B cell (primary cell): ENCODE data around the gene CD59. TPM values are rescaled to one million over a fixed set of nuclear protein-coding genes. Genes with fewer than 3 reads are reported as not detected.

Experiments
- ATAC-seq: fragments of 200-7000 bp; cut with Tn5 transposase; one replicate; pipeline ENCODE4 v1.10.0; 2021; ENCODE audit warnings: low read depth, mild to moderate bottlenecking, moderate number of reproducible peaks, moderate library complexity
- CTCF ChIA-PET: fragments of 350-600 bp; sonication (Branson Sonifier 250); formaldehyde crosslinking; loops from one replicate; lab custom pipeline; 2021; ENCODE audit warnings: antibody characterized with exemption, inconsistent platforms; lab: Charles Lee
- POLR2A ChIA-PET: fragments of 350-600 bp; sonication (Branson Sonifier 250); formaldehyde crosslinking; loops from one replicate; lab custom pipeline; 2021; ENCODE audit warnings: antibody characterized with exemption; lab: Charles Lee
- DNase-seq: peaks from one replicate; pipeline ENCODE4 v3.0.0; 2013
- H2AFZ ChIP-seq: 2 replicates; pipeline ENCODE4 v1.6.1; 2012; ENCODE audit warnings: mild to moderate bottlenecking, low read depth, low read length; ENCODE audit not compliant: insufficient read depth, poor library complexity, severe bottlenecking
- H3K27ac ChIP-seq, 2 donors: 1 replicate in 1 of 2; 2 replicates in 1 of 2; pipeline ENCODE4 v1.5.1; 2012 to 2013; ENCODE audit warnings: low read length in 2 of 2, mild to moderate bottlenecking in 2 of 2, moderate library complexity in 1 of 2
- H3K27me3 ChIP-seq, 4 experiments: fragments of 200-600 bp in 1 of 4; sonication (generic) in 1 of 4; replicated peaks in 1 of 4; 1 replicate in 2 of 4; 2 replicates in 2 of 4; pipeline versions ENCODE4 v1.6.1 to v1.7.0; 2013 to 2016; ENCODE audit warnings: low read length in 3 of 4, mild to moderate bottlenecking in 2 of 4, mixed read lengths in 1 of 4, moderate library complexity in 1 of 4; ENCODE audit not compliant: insufficient read depth in 4 of 4, control insufficient read depth in 3 of 4; ENCODE audit errors: control extremely low read depth in 1 of 4
- H3K36me3 ChIP-seq, 2 experiments: replicated peaks in 1 of 2; 1 replicate in 1 of 2; 2 replicates in 1 of 2; pipeline versions ENCODE4 v1.6.1 to v1.7.1; 2013; ENCODE audit warnings: low read length in 1 of 2; ENCODE audit not compliant: insufficient read depth in 2 of 2, control insufficient read depth in 1 of 2; ENCODE audit errors: control extremely low read depth in 1 of 2, extremely low read depth in 1 of 2
- H3K4me1 ChIP-seq, 2 donors: fragments of 200-600 bp in 1 of 2; sonication (generic) in 1 of 2; 1 replicate in 1 of 2; 2 replicates in 1 of 2; pipeline versions ENCODE4 v1.5.1 to v1.6.1; 2013 to 2017; ENCODE audit warnings: low read length in 2 of 2; ENCODE audit not compliant: control insufficient read depth in 2 of 2, insufficient read depth in 2 of 2
- H3K4me2 ChIP-seq: replicated peaks from 2 replicates; pipeline ENCODE3; 2012; ENCODE audit warnings: mild to moderate bottlenecking, low read depth, low read length; ENCODE audit not compliant: poor library complexity, severe bottlenecking
- H3K4me3 ChIP-seq, 5 experiments: fragments of 200-600 bp in 1 of 5; sonication (generic) in 1 of 5; 1 replicate in 3 of 5; 2 replicates in 2 of 5; pipeline versions ENCODE4 v1.5.1 to v1.7.0; 2011 to 2016; ENCODE audit warnings: low read length in 4 of 5, mild to moderate bottlenecking in 4 of 5, low read depth in 2 of 5, control low read depth in 1 of 5, moderate library complexity in 1 of 5; ENCODE audit not compliant: insufficient read depth in 1 of 5; ENCODE audit errors: control extremely low read depth in 1 of 5, extremely low read depth in 1 of 5
- H3K79me2 ChIP-seq: fragments of 200-600 bp; sonication (generic); one replicate; pipeline ENCODE4 v1.6.0; 2016; ENCODE audit warnings: low read length; ENCODE audit not compliant: control insufficient read depth, insufficient read depth
- H3K9ac ChIP-seq: fragments of 200-600 bp; sonication (generic); 2 replicates; pipeline ENCODE4 v1.6.1; 2017; ENCODE audit warnings: mild to moderate bottlenecking, low read length, moderate library complexity
- H3K9me3 ChIP-seq, 3 donors: one replicate each; pipeline versions ENCODE4 v1.6.1 to v1.7.1; 2013; ENCODE audit warnings: low read length in 2 of 3; ENCODE audit not compliant: control insufficient read depth in 2 of 3, insufficient read depth in 1 of 3; ENCODE audit errors: control extremely low read depth in 1 of 3
- H4K20me1 ChIP-seq: 2 replicates; pipeline ENCODE4 v1.6.0; 2012; ENCODE audit warnings: mild to moderate bottlenecking, low read length; ENCODE audit not compliant: insufficient read depth, control insufficient read depth, poor library complexity, severe bottlenecking
- H3K27ac Mint-ChIP-seq: one replicate; pipeline ENCODE4 v1.8.0; 2021; ENCODE audit warnings: mixed read lengths
- H3K27me3 Mint-ChIP-seq: one replicate; pipeline ENCODE4 v1.8.0; 2021; ENCODE audit warnings: mixed read lengths
- H3K4me1 Mint-ChIP-seq: one replicate; pipeline ENCODE4 v1.8.0; 2021; ENCODE audit warnings: mixed read lengths
- H3K4me3 Mint-ChIP-seq: one replicate; pipeline ENCODE4 v1.8.0; 2021; ENCODE audit warnings: mixed read lengths
- H3K9me3 Mint-ChIP-seq: one replicate; pipeline ENCODE4 v1.8.0; 2022; ENCODE audit warnings: mixed read lengths; ENCODE audit not compliant: insufficient read depth
- CTCF ChIP-seq: fragments of 200-600 bp; IDR thresholded peaks from one replicate; pipeline ENCODE4 v1.8.0; 2022; ENCODE audit warnings: antibody characterized with exemption, mild to moderate bottlenecking
- EZH2 ChIP-seq: IDR thresholded peaks from 2 replicates; pipeline ENCODE4 v1.6.1; 2012; ENCODE audit warnings: borderline replicate concordance, low read depth, mild to moderate bottlenecking, moderate library complexity, low read length; ENCODE audit not compliant: insufficient read depth, poor library complexity, severe bottlenecking
- whole genome bisulfite sequencing: methylation state at CpG from one replicate; pipeline ENCODE4 v1.1.5; 2013; ENCODE audit warnings: missing lambda C conversion rate; ENCODE audit not compliant: insufficient coverage; 5-methylcytosine and 5-hydroxymethylcytosine counted together
- intact Hi-C: fragments of 100-400 bp; cut with micrococcal nuclease; formaldehyde crosslinking; loops from one replicate; pipeline ENCODE4 v1.10.0; 2022
- polyA plus RNA-seq: library from polyadenylated mRNA; depleted of rRNA; stranded (reverse); fragments of >200 nt; gene quantifications from 2 replicates; pipeline ENCODE4 v1.2.3, GENCODE V29; 2012
- total RNA-seq, 2 donors: library from RNA; stranded (reverse); fragments of 120-200 nt in 1 of 2; gene quantifications; 1 replicate in 1 of 2; 2 replicates in 1 of 2; pipeline versions ENCODE4 v1.2.3 to v1.2.4, GENCODE V29; 2013 to 2022

The CD59 gene
- total and polyA plus RNA-seq, 2 donors (not counting 1 experiment from before 2014, with no cell fraction given), result 10.9 to 41.3 TPM

GRCh38 chr11:33700063-33700501 is 36.1 kb downstream of the CD59 start:
- TF ChIP-seq CTCF (no peak), EZH2 (no peak)
- Mint-ChIP-seq H3K27ac (peak overlapping the region; percentile 1), H3K4me1 (peaks cover 17% of the 10 kb centered on the region), H3K4me3 (peak overlapping the region; percentile 80), H3K9me3 (no peaks in the 10 kb centered on the region), H3K27me3 (peaks cover 5% of the 10 kb centered on the region)
- H3K79me2 ChIP-seq, result no peaks in the 10 kb centered on the region
- intact Hi-C loops, result loop anchor here (1.0 to 2.0 kb wide), 6 partner anchors 74 to 661 kb away; partner anchors contain the start of genes CSTF3, FBXO3, HIPK3 and NAT10
- DNase-seq (peak; percentile 42), ATAC-seq (no peak)
- H4K20me1 ChIP-seq, result no peaks in the 10 kb centered on the region
- peaks cover 0 to 18% (median 3%) of the 10 kb centered on the region in 4 experiments for H3K27me3 ChIP-seq
- 36% methylated on average over 24 of the region's 25 CpGs for WGBS
- peaks cover 6 to 16% of the 10 kb centered on the region in 2 donors for H3K4me1 ChIP-seq
- peak overlapping the region; percentile 84 for H3K4me2 ChIP-seq
- H3K9ac ChIP-seq, result peak overlapping the region; percentile 64
- no peaks in the 10 kb centered on the region for H3K36me3 ChIP-seq
- peak overlapping the region; percentile 71 for H2AFZ ChIP-seq
- no peak overlapping the region for H3K27ac ChIP-seq
- H3K9me3 ChIP-seq, result peaks cover 0 to 4% (median 0%) of the 10 kb centered on the region in 3 donors
- ChIA-PET CTCF (interaction anchor here (1.0 kb wide), 1 partner anchor 42 kb away, joined by 6 read pairs; no protein-coding TSS in a partner anchor), POLR2A (interaction anchor here (0.7 to 1.3 kb wide), 2 partner anchors 75 to 538 kb away, joined by 3 read pairs; partner anchors contain the start of gene FBXO3)
- H3K4me3 ChIP-seq, result peak overlapping the region in 3 of 5 experiments; percentile 60 to 74 (median 66)

GRCh38 chr11:33699515-33700062 is 36.6 kb downstream of the CD59 start:
- H2AFZ ChIP-seq, result peak overlapping the region; percentile 71
- H3K9me3 ChIP-seq, result peaks cover 0 to 4% (median 0%) of the 10 kb centered on the region in 3 donors
- POLR2A ChIA-PET, result interaction anchor here (0.7 to 1.3 kb wide), 2 partner anchors 75 to 538 kb away, joined by 3 read pairs; partner anchors contain the start of gene FBXO3
- H3K9ac ChIP-seq, result peak overlapping the region; percentile 64
- Mint-ChIP-seq H3K9me3 (no peaks in the 10 kb centered on the region), H3K4me3 (peak overlapping the region; percentile 80), H3K27ac (peak overlapping the region; percentile 1), H3K27me3 (peaks cover 5% of the 10 kb centered on the region), H3K4me1 (peaks cover 17% of the 10 kb centered on the region)
- no peaks in the 10 kb centered on the region for H3K79me2 ChIP-seq
- H4K20me1 ChIP-seq, result no peaks in the 10 kb centered on the region
- peak; percentile 27 for DNase-seq
- no peaks in the 10 kb centered on the region for H3K36me3 ChIP-seq
- H3K4me1 ChIP-seq, result peaks cover 6 to 16% of the 10 kb centered on the region in 2 donors
- CTCF ChIA-PET, result interaction anchor here (1.0 kb wide), 1 partner anchor 43 kb away, joined by 6 read pairs; no protein-coding TSS in a partner anchor
- intact Hi-C loops, result loop anchor here (1.0 to 2.0 kb wide), 6 partner anchors 75 to 661 kb away; partner anchors contain the start of genes CSTF3, FBXO3, HIPK3 and NAT10
- WGBS, result 80% methylated on average over 9 of the region's 12 CpGs
- no peak for ATAC-seq
- peak overlapping the region; percentile 84 for H3K4me2 ChIP-seq
- TF ChIP-seq CTCF (no peak), EZH2 (no peak)
- H3K4me3 ChIP-seq, result no peak overlapping the region
- H3K27me3 ChIP-seq, result peaks cover 0 to 23% (median 4%) of the 10 kb centered on the region in 4 experiments
- H3K27ac ChIP-seq, result no peak overlapping the region
